Measurements from ENCODE around the gene ZBTB3.

The ZBTB3 gene

DNA sequence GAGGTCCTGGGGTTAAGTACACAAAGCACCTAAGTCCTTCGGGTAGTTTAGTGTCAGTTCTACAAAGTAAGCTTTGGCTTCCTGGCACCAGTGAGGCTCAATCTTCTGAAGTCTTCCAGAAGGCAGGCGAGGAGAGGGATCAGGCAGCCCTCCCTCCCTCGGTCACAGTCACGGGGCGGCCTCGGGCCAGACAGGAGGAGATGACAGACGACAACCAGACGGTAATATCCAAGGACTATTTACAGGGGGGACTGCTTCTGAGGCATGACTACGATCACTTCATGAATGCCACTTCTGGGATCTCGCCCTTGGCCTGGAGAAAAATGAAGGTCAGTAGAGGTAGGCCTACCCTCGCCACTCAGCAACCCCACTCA lies 38.2 kb upstream of the ZBTB3 start:
- TF ChIP-seq, protein P1, sequence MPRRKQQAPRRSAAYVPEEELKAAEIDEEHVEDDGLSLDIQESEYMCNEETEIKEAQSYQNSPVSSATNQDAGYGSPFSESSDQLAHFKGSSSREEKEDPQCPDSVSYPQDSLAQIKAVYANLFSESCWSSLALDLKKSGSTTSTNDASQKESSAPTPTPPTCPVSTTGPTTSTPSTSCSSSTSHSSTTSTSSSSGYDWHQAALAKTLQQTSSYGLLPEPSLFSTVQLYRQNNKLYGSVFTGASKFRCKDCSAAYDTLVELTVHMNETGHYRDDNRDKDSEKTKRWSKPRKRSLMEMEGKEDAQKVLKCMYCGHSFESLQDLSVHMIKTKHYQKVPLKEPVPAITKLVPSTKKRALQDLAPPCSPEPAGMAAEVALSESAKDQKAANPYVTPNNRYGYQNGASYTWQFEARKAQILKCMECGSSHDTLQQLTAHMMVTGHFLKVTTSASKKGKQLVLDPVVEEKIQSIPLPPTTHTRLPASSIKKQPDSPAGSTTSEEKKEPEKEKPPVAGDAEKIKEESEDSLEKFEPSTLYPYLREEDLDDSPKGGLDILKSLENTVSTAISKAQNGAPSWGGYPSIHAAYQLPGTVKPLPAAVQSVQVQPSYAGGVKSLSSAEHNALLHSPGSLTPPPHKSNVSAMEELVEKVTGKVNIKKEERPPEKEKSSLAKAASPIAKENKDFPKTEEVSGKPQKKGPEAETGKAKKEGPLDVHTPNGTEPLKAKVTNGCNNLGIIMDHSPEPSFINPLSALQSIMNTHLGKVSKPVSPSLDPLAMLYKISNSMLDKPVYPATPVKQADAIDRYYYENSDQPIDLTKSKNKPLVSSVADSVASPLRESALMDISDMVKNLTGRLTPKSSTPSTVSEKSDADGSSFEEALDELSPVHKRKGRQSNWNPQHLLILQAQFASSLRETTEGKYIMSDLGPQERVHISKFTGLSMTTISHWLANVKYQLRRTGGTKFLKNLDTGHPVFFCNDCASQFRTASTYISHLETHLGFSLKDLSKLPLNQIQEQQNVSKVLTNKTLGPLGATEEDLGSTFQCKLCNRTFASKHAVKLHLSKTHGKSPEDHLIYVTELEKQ (tag by site-specific recombination; IDR thresholded peaks at IDR 0.05; ENCODE audit: borderline replicate concordance): no peak
- TF ChIP-seq, protein P2, sequence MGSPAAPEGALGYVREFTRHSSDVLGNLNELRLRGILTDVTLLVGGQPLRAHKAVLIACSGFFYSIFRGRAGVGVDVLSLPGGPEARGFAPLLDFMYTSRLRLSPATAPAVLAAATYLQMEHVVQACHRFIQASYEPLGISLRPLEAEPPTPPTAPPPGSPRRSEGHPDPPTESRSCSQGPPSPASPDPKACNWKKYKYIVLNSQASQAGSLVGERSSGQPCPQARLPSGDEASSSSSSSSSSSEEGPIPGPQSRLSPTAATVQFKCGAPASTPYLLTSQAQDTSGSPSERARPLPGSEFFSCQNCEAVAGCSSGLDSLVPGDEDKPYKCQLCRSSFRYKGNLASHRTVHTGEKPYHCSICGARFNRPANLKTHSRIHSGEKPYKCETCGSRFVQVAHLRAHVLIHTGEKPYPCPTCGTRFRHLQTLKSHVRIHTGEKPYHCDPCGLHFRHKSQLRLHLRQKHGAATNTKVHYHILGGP (tag by site-specific recombination; IDR thresholded peaks at IDR 0.05): no peak
- no peak for TF ChIP-seq MZF1 (tag by site-specific recombination; IDR thresholded peaks at IDR 0.05; ENCODE audit: borderline replicate concordance)
- TF ChIP-seq OSR2 (tag by site-specific recombination; IDR thresholded peaks at IDR 0.05): no peak
- no peak for TF ChIP-seq ZNF169 (tag by site-specific recombination; IDR thresholded peaks at IDR 0.05)
- TF ChIP-seq, protein P3, sequence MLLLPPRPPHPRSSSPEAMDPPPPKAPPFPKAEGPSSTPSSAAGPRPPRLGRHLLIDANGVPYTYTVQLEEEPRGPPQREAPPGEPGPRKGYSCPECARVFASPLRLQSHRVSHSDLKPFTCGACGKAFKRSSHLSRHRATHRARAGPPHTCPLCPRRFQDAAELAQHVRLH (tag by site-specific recombination; IDR thresholded peaks at IDR 0.05): no peak
- no peak for TF ChIP-seq ZNF335 (tag by site-specific recombination; conservative IDR thresholded peaks at IDR 0.05)
- no peak for TF ChIP-seq ZNF555 (tag by site-specific recombination; conservative IDR thresholded peaks at IDR 0.05)
- TF ChIP-seq, protein P4, sequence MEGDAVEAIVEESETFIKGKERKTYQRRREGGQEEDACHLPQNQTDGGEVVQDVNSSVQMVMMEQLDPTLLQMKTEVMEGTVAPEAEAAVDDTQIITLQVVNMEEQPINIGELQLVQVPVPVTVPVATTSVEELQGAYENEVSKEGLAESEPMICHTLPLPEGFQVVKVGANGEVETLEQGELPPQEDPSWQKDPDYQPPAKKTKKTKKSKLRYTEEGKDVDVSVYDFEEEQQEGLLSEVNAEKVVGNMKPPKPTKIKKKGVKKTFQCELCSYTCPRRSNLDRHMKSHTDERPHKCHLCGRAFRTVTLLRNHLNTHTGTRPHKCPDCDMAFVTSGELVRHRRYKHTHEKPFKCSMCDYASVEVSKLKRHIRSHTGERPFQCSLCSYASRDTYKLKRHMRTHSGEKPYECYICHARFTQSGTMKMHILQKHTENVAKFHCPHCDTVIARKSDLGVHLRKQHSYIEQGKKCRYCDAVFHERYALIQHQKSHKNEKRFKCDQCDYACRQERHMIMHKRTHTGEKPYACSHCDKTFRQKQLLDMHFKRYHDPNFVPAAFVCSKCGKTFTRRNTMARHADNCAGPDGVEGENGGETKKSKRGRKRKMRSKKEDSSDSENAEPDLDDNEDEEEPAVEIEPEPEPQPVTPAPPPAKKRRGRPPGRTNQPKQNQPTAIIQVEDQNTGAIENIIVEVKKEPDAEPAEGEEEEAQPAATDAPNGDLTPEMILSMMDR (tag by site-specific recombination; IDR thresholded peaks at IDR 0.05): no peak
- TF ChIP-seq GLIS1 (tag by site-specific recombination; IDR thresholded peaks at IDR 0.05): peak; percentile 3; the same call in 1 of the 2 replicates
- TF ChIP-seq ZNF23 (tag by site-specific recombination; IDR thresholded peaks at IDR 0.05; ENCODE audit: borderline replicate concordance): no peak
- TF ChIP-seq, protein P5, sequence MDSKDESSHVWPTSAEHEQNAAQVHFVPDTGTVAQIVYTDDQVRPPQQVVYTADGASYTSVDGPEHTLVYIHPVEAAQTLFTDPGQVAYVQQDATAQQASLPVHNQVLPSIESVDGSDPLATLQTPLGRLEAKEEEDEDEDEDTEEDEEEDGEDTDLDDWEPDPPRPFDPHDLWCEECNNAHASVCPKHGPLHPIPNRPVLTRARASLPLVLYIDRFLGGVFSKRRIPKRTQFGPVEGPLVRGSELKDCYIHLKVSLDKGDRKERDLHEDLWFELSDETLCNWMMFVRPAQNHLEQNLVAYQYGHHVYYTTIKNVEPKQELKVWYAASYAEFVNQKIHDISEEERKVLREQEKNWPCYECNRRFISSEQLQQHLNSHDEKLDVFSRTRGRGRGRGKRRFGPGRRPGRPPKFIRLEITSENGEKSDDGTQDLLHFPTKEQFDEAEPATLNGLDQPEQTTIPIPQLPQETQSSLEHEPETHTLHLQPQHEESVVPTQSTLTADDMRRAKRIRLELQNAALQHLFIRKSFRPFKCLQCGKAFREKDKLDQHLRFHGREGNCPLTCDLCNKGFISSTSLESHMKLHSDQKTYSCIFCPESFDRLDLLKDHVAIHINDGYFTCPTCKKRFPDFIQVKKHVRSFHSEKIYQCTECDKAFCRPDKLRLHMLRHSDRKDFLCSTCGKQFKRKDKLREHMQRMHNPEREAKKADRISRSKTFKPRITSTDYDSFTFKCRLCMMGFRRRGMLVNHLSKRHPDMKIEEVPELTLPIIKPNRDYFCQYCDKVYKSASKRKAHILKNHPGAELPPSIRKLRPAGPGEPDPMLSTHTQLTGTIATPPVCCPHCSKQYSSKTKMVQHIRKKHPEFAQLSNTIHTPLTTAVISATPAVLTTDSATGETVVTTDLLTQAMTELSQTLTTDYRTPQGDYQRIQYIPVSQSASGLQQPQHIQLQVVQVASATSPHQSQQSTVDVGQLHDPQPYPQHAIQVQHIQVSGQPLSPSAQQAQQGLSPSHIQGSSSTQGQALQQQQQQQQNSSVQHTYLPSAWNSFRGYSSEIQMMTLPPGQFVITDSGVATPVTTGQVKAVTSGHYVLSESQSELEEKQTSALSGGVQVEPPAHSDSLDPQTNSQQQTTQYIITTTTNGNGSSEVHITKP (tag by site-specific recombination; IDR thresholded peaks at IDR 0.05): peak; percentile 45; the same call in 1 of the 2 replicates
- TF ChIP-seq ZBTB17 (tag by site-specific recombination; IDR thresholded peaks at IDR 0.05): peak; percentile 84
- no peak for TF ChIP-seq ZNF404 (tag by site-specific recombination; IDR thresholded peaks at IDR 0.05)
- TF ChIP-seq ZNF239 (tag by site-specific recombination; IDR thresholded peaks at IDR 0.05): no peak
- POLR2A ChIA-PET: interaction anchor here (0.5 to 1.5 kb wide), 6 partner anchors 12 to 191 kb away, joined by 3 to 9 read pairs (median 4); partner anchors contain the start of genes MTA2, NXF1 and ZBTB3
- Histone ChIP-seq H3K36me3 (ENCODE audit: control insufficient read depth in 2 of 2, insufficient read depth in 1 of 2, low read length in 2 of 2) (peaks cover 8 to 75% of the 10 kb centered on the region in 2 experiments; a peak in 2 of 3 replicates), H3K9me3 (ENCODE audit: control insufficient read depth, insufficient read depth, low read depth, low read length) (no peaks in the 10 kb centered on the region), H3K4me3 (ENCODE audit: low read depth, low read length) (no peak overlapping the region), H3K4me1 (ENCODE audit: control insufficient read depth, insufficient read depth, low read length) (no peaks in the 10 kb centered on the region), H3K27ac (ENCODE audit: extremely low read depth, low read depth, low read length) (peak overlapping the region; percentile 91)
- CTCF ChIA-PET: interaction anchor here (0.6 to 0.7 kb wide), 2 partner anchors 76 to 1170 kb away, joined by 3 to 5 read pairs; no protein-coding TSS in a partner anchor

All from HEK293 (cell line).